Esophagus squamous epithelium (tissue), 4 donors: ENCODE data around the gene BAG5.

ENCODE experiments used
- POLR2A ChIP-seq, 4 donors: fragments of 450-650 bp; IDR thresholded peaks; one replicate each; pipeline ENCODE4 v1.6.1; 2017; ENCODE audit warnings: antibody characterized with exemption in 4 of 4, mild to moderate bottlenecking in 4 of 4, moderate library complexity in 3 of 4
- TF ChIP-seq, protein P1 (sequence below), 6 experiments: fragments of 450-650 bp in 4 of 6; fragments of 200-600 bp in 2 of 6; sonication (generic) in 2 of 6; IDR thresholded peaks; one replicate each; pipeline ENCODE4 v1.5.1; 2016 to 2019; ENCODE audit warnings: antibody characterized with exemption in 6 of 6, mild to moderate bottlenecking in 4 of 6, moderate library complexity in 4 of 6

DNA sequence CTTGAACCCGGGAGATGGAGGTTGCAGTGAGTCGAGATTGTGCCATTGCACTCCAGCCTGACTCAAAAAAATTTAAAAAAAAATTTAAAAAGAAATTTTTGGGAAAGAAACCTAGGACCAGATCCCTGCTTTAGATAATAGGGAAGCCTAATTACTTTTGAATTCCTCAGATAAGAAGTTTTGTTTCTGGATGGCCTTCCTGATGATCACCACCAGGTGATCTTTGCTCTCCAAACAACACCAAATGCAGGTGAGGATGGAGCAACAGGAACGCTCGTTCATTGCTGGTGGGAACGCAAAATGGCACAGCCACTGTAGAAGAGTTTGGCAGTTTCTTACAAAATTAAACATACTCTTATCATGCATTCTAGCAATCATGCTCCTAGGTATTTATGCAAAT lies 38.0 kb upstream of the BAG5 start:
- TF ChIP-seq POLR2A (IDR thresholded peaks at IDR 0.05), result no peak
- TF ChIP-seq, protein P1, sequence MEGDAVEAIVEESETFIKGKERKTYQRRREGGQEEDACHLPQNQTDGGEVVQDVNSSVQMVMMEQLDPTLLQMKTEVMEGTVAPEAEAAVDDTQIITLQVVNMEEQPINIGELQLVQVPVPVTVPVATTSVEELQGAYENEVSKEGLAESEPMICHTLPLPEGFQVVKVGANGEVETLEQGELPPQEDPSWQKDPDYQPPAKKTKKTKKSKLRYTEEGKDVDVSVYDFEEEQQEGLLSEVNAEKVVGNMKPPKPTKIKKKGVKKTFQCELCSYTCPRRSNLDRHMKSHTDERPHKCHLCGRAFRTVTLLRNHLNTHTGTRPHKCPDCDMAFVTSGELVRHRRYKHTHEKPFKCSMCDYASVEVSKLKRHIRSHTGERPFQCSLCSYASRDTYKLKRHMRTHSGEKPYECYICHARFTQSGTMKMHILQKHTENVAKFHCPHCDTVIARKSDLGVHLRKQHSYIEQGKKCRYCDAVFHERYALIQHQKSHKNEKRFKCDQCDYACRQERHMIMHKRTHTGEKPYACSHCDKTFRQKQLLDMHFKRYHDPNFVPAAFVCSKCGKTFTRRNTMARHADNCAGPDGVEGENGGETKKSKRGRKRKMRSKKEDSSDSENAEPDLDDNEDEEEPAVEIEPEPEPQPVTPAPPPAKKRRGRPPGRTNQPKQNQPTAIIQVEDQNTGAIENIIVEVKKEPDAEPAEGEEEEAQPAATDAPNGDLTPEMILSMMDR (IDR thresholded peaks at IDR 0.05), result no peak
